LNCaP clone FGC (cell line): ENCODE results near the gene PSD.
A peak's percentile ranks its signal among the peaks of the same experiment; 100 is the strongest.
"Not testable (repeated sequence)": the region's sequence is repeated elsewhere in the genome, so short reads cannot be mapped to it uniquely, and the experiment has no call there.

Experiments
- DNase-seq: peaks from one replicate; pipeline ENCODE4 v3.0.0-alpha.2; 2011; ENCODE audit warnings: low read depth
- H3K4me3 ChIP-seq: 2 replicates; pipeline ENCODE4 v1.5.1; 2011; ENCODE audit warnings: mild to moderate bottlenecking, low read depth, low read length, control low read depth
- TF ChIP-seq, protein P1 (sequence below): IDR thresholded peaks from 2 replicates; pipeline ENCODE4 v1.5.1; 2012; ENCODE audit warnings: mild to moderate bottlenecking; ENCODE audit not compliant: control insufficient read depth, insufficient read depth; ENCODE audit errors: extremely low read depth

The PSD gene

DNA sequence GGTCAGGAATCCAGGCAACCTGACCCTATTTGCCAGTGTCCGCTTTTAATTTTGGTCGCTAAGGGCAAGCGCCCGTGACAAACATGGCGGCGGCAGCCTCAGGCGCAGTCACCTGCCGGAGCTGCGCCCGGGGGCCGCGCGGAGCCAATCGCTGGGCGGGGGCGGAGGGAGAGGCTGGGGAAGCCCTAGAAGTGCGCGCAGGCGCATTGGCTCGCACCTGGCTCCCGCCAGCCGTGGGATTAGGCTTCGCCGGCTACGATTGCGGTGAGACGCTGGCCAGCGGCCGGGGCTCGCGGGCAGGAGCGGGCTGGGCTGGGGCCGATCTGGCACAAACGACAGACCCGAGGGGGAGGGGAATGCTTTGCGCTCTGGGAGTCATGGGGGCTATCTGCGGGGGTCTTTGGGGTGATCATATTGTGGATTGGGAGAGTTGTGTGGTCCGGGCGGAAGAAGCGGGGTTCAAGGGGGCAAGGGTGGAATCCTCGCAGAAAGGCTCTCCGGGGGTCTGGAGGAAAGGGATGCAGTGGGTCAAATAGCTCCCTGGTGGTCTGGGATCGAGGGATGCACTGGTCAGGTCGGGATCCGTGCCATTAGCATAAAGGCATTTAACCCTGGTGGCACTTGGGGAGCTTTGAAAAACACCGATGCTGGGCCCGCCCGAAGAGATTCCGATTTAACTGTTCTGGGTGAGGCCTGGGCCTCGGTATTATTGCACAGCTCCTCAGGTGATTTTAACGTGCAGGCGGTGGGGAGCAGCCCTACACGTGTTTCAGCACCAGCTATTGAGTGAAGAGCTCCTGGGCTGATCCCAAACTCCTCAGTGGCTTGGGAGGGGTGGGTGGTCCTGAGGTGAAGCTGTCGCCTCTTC, 42.8 kb upstream of the PSD start:
- TF ChIP-seq, protein P1, sequence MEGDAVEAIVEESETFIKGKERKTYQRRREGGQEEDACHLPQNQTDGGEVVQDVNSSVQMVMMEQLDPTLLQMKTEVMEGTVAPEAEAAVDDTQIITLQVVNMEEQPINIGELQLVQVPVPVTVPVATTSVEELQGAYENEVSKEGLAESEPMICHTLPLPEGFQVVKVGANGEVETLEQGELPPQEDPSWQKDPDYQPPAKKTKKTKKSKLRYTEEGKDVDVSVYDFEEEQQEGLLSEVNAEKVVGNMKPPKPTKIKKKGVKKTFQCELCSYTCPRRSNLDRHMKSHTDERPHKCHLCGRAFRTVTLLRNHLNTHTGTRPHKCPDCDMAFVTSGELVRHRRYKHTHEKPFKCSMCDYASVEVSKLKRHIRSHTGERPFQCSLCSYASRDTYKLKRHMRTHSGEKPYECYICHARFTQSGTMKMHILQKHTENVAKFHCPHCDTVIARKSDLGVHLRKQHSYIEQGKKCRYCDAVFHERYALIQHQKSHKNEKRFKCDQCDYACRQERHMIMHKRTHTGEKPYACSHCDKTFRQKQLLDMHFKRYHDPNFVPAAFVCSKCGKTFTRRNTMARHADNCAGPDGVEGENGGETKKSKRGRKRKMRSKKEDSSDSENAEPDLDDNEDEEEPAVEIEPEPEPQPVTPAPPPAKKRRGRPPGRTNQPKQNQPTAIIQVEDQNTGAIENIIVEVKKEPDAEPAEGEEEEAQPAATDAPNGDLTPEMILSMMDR: no peak
- peak; percentile 64 for DNase-seq
- peak overlapping the region; percentile 62 for H3K4me3 ChIP-seq

DNA sequence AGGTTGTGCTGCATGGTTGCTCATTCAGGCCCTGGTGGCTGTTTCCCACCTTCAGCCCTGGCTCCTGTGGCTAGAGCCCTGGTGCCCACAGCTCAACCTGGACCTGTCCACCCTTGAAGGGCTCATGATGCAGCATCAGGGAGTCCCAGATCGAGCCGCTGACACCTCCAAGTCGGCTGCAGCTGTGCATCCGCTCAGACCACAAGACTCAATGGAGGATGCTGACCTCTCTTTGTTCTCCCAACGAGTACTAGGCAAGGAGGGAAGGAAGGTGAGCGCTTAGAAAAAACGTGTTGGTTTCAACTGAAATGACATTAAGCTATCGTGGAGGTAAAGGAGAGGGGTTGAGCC, 42.2 kb upstream of the PSD start:
- TF ChIP-seq, protein P1: no peak
- DNase-seq: no peak
- peak overlapping the region; percentile 62 for H3K4me3 ChIP-seq

DNA sequence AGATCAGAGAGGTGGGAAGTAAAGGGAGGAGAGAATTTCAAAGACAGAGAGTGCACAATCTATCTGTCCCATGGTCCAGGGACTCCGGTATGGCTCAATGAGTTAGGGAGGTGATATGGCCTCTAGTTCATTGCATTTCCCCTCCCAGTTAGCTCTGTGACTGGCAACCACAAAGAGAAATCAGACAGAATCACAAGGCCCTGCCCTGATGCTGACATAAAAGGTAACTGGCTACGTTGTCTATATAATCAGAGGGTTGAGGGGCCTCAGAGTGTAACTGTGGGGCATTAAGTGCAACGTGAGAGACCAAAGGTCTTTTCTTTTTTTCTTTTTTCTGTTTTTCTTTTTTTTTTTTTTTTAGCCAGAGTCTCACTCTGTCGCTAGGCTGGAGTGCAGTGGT, 40.1 kb upstream of the PSD start:
- no peak overlapping the region for H3K4me3 ChIP-seq
- no peak for DNase-seq
- TF ChIP-seq, protein P1: no peak

DNA sequence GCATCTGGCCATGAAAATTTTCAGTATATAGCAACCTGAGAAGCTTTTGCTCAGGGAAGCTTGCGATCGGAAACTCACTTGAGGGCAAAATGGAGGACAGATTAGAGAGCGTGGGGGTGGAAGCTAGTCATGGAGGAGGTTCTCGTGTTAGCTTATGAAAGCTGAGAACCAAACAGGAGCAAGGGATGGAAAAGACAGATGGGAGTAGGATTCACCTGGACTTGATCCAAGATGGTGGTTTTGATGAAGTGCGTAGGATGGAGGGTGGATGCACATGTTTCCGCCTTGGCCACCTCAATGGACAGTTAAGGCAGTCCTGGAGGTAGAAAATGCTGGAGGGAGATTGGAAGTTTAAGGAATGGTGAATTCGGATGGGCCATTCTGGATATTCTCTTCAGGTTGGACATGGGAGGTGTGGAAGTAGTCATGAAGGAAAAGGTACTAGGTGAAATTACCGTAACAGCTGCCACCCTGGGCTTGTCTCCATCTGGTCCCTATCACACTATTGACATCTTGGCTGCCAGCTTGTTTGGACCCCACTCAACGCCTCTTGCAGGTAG, 39.1 kb upstream of the PSD start:
- no peak overlapping the region for H3K4me3 ChIP-seq
- TF ChIP-seq, protein P1: no peak
- no peak for DNase-seq

DNA sequence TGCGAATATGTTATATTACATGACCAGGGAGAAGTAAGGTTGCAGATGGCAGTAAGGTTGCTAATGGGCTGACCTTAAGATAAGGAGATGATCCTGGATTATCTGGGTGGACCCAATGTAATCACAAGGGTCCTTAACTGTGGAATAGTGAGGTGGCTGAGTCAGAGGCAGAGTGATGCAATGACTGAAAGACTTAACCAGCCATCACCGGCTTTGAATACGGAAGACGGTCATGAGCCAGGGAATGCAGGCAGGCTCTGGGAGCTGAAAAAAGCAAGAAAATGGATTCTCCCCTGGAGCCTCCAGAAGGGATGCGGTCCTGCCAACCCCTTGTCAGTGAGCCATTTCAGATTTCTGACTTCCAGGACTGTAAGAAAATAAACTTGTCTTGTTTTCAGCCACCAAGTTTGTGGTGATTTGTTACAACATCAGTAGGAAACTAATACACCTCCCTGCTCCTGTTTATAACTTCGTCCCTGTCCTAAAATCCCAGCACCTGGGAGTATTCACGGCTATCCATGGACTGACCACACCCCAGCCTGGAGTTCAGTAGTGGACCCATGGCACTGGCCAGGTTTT, 37.4 kb upstream of the PSD start:
- no peak overlapping the region for H3K4me3 ChIP-seq
- TF ChIP-seq, protein P1: no peak
- DNase-seq: no peak

DNA sequence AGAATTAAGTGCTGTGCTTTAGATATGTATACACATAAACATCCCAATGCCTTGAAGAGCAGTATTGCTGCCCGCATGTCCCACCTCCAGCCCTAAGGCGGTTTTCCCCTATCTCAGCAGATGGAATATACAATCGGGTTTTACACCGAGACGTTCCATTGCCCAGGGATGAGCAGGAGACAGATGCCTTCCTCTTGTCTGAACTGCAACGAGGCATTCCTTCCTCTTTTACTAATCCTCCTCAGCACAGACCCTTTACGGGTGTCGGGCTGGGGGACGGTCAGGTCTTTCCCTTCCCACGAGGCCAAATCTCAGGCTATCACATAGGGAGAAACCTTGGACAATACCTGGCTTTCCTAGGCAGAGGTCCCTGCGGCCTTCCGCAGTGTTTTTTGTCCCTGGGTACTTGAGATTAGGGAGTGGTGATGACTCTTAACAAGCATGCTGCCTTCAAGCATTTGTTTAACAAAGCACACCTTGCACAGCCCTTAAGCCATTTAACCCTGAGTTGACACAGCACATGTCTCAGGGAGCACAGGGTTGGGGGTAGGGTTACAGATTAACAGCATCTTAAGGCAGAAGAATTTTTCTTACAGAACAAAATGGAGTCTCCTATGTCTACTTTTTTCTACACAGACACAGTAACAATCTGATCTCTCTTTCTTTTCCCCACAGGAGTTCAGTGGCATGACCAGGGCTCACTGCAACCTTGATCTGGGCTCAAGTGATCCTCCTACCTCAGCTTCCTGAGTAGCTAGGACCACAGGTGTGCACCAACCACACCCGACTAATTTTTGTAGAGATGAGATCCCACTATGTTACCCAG, 36.3 kb upstream of the PSD start:
- not testable (repeated sequence) for H3K4me3 ChIP-seq

DNA sequence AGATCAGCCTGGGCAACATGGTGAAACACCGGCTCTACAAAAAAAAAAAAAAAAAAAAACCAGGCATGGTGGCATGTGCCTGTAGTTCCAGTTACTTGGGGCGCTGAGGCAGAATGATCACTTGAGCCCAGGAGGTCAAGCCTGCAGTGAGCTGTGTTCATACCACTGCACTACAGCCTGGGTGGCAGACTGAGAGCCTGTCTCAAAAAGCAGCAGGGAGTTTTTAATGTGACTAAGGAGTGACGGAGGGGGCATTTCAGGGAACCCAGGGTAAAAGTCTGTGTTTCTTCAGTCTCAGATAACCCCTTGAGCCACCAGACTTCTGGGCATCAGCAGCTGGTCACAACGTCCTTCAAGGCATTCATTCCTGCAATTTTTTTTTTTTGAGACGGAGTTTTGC, 34.9 kb upstream of the PSD start:
- no peak for DNase-seq
- TF ChIP-seq, protein P1: no peak
- H3K4me3 ChIP-seq: no peak overlapping the region

More for the DNA sequence above, 36.3 kb upstream of the PSD start:
- DNase-seq: not testable (repeated sequence)
